Measurements from ENCODE around the gene AUTS2.

AUTS2 gene

GRCh38 chr7:70347463-70348254 lies 749.4 kb downstream of the AUTS2 start:
- Histone ChIP-seq H3K9me3 (ENCODE audit: severe bottlenecking) (no peaks in the 10 kb centered on the region), H3K36me3 (no peaks in the 10 kb centered on the region), H3K27me3 (ENCODE audit: insufficient read depth, low read depth, severe bottlenecking) (no peaks in the 10 kb centered on the region), H3K27ac (no peak overlapping the region), H3K4me3 (ENCODE audit: low read depth, low read length) (no peak overlapping the region)
- no peak for TF ChIP-seq CTCF (IDR thresholded peaks at IDR 0.05; ENCODE audit: low read depth, low read length)
- DNase-seq, result no peak

GRCh38 chr7:70349031-70349430 lies 750.8 kb downstream of the AUTS2 start:
- H3K36me3 ChIP-seq, result no peaks in the 10 kb centered on the region
- H3K9me3 ChIP-seq (ENCODE audit: severe bottlenecking), result no peaks in the 10 kb centered on the region
- no peak overlapping the region for H3K4me3 ChIP-seq (ENCODE audit: low read depth, low read length)
- H3K27me3 ChIP-seq (ENCODE audit: insufficient read depth, low read depth, severe bottlenecking), result no peaks in the 10 kb centered on the region
- no peak for TF ChIP-seq CTCF (IDR thresholded peaks at IDR 0.05; ENCODE audit: low read depth, low read length)
- no peak overlapping the region for H3K27ac ChIP-seq
- no peak for DNase-seq

- TF ChIP-seq CTCF (IDR thresholded peaks at IDR 0.05; ENCODE audit: low read depth, low read length), result no peak
- H3K27ac ChIP-seq, result no peak overlapping the region
- H3K27me3 ChIP-seq (ENCODE audit: insufficient read depth, low read depth, severe bottlenecking), result no peaks in the 10 kb centered on the region
- H3K9me3 ChIP-seq (ENCODE audit: severe bottlenecking), result no peaks in the 10 kb centered on the region
- peak; percentile 27 for DNase-seq
- no peak overlapping the region for H3K4me3 ChIP-seq (ENCODE audit: low read depth, low read length)
- no peaks in the 10 kb centered on the region for H3K36me3 ChIP-seq
These were observed 751.5 kb downstream of the AUTS2 start for GRCh38 chr7:70349819-70350218.

- no peak overlapping the region for H3K27ac ChIP-seq
- H3K27me3 ChIP-seq (ENCODE audit: insufficient read depth, low read depth, severe bottlenecking), result no peaks in the 10 kb centered on the region
These were observed 753.8 kb downstream of the AUTS2 start for GRCh38 chr7:70352088-70352487.

GRCh38 chr7:70352906-70353305 lies 754.6 kb downstream of the AUTS2 start:
- TF ChIP-seq CTCF (IDR thresholded peaks at IDR 0.05; ENCODE audit: low read depth, low read length), result no peak
- no peak for DNase-seq
- H3K36me3 ChIP-seq, result no peaks in the 10 kb centered on the region
- no peak overlapping the region; the same call in 1 of the 2 replicates for H3K27ac ChIP-seq
- H3K27me3 ChIP-seq (ENCODE audit: insufficient read depth, low read depth, severe bottlenecking), result no peaks in the 10 kb centered on the region
- no peak overlapping the region for H3K4me3 ChIP-seq (ENCODE audit: low read depth, low read length)
- H3K9me3 ChIP-seq (ENCODE audit: severe bottlenecking), result no peaks in the 10 kb centered on the region

More at GRCh38 chr7:70352088-70352487, 753.8 kb downstream of the AUTS2 start:
- no peaks in the 10 kb centered on the region for H3K9me3 ChIP-seq (ENCODE audit: severe bottlenecking)
- H3K36me3 ChIP-seq, result no peaks in the 10 kb centered on the region
- DNase-seq, result no peak
- H3K4me3 ChIP-seq (ENCODE audit: low read depth, low read length), result no peak overlapping the region
- TF ChIP-seq CTCF (IDR thresholded peaks at IDR 0.05; ENCODE audit: low read depth, low read length), result no peak
